Measurements from ENCODE around the gene PDK3. TPM values are rescaled to one million over a fixed set of nuclear protein-coding genes. Genes with fewer than 3 reads are reported as not detected.

PDK3 gene
- polyA plus RNA-seq, 1 donor from 2014 or later, result 2.1 TPM

- Histone ChIP-seq H2AFZ (ENCODE audit: low read depth, low read length) (no peak overlapping the region), H3K4me2 (ENCODE audit: low read length) (no peak overlapping the region), H3K27ac (ENCODE audit: low read length) (no peak overlapping the region), H4K20me1 (ENCODE audit: insufficient read depth) (no peaks in the 10 kb centered on the region), H3K79me2 (replicated peaks; ENCODE audit: insufficient read depth, low read length) (no peaks in the 10 kb centered on the region), H3K9me3 (ENCODE audit: low read length) (no peaks in the 10 kb centered on the region), H3K27me3 (ENCODE audit: insufficient read depth, low read depth, low read length) (no peaks in the 10 kb centered on the region), H3K9ac (ENCODE audit: low read length) (no peak overlapping the region), H3K9me2 (ENCODE audit: insufficient read depth, low read length) (no peaks in the 10 kb centered on the region), H3K36me3 (ENCODE audit: insufficient read depth, low read length) (no peaks in the 10 kb centered on the region), H3F3A (ENCODE audit: insufficient read depth, low read length, poor library complexity, severe bottlenecking) (no peaks in the 10 kb centered on the region), H3K4me3 (ENCODE audit: low read length) (no peak overlapping the region)
- TF ChIP-seq RAD21 (conservative IDR thresholded peaks at IDR 0.05) (no peak), MXI1 (conservative IDR thresholded peaks at IDR 0.05; ENCODE audit: poor library complexity, severe bottlenecking) (no peak), EP300 (conservative IDR thresholded peaks at IDR 0.05; ENCODE audit: poor library complexity, severe bottlenecking) (no peak), EZH2 (IDR thresholded peaks at IDR 0.05; ENCODE audit: borderline replicate concordance, insufficient read depth, low read length, poor library complexity, severe bottlenecking) (no peak), REST (IDR thresholded peaks at IDR 0.05; ENCODE audit: borderline replicate concordance) (no peak), TAF1 (IDR thresholded peaks at IDR 0.05; ENCODE audit: low read depth) (no peak), CTCF (IDR thresholded peaks at IDR 0.05; ENCODE audit: poor library complexity, severe bottlenecking) (no peak), SMC3 (conservative IDR thresholded peaks at IDR 0.05; ENCODE audit: poor library complexity) (no peak)
Measured at GRCh38 chrX:24553011-24553410, 87.9 kb downstream of the PDK3 start.

- no peaks in the 10 kb centered on the region for H3K9me3 ChIP-seq (ENCODE audit: low read length)
- no peak overlapping the region for H3K9ac ChIP-seq (ENCODE audit: low read length)
- no peaks in the 10 kb centered on the region for H4K20me1 ChIP-seq (ENCODE audit: insufficient read depth)
- no peak overlapping the region for H3K4me3 ChIP-seq (ENCODE audit: low read length)
- no peak overlapping the region for H2AFZ ChIP-seq (ENCODE audit: low read depth, low read length)
- TF ChIP-seq RAD21 (conservative IDR thresholded peaks at IDR 0.05), result no peak
- no peaks in the 10 kb centered on the region for H3F3A ChIP-seq (ENCODE audit: insufficient read depth, low read length, poor library complexity, severe bottlenecking)
- H3K27ac ChIP-seq (ENCODE audit: low read length), result no peak overlapping the region
- no peaks in the 10 kb centered on the region for H3K27me3 ChIP-seq (ENCODE audit: insufficient read depth, low read depth, low read length)
- H3K36me3 ChIP-seq (ENCODE audit: insufficient read depth, low read length), result no peaks in the 10 kb centered on the region
- H3K9me2 ChIP-seq (ENCODE audit: insufficient read depth, low read length), result no peaks in the 10 kb centered on the region
- H3K79me2 ChIP-seq (replicated peaks; ENCODE audit: insufficient read depth, low read length), result no peaks in the 10 kb centered on the region
- H3K4me2 ChIP-seq (ENCODE audit: low read length), result no peak overlapping the region
Measured at GRCh38 chrX:24561121-24561520, 96.0 kb downstream of the PDK3 start.
